H1 (cell line): Measurements from ENCODE around the gene CITED4. TPM values are rescaled to one million over a fixed set of nuclear protein-coding genes. Genes with fewer than 3 reads are reported as not detected.

Experiments used
- CTCF ChIA-PET: fragments of 300-600 bp; sonication (Branson Sonifier 250); formaldehyde crosslinking; loops from one replicate; lab custom pipeline; 2021; ENCODE audit not compliant: partially characterized antibody; lab: Charles Lee
- POLR2A ChIA-PET: fragments of 300-600 bp; sonication (Branson Sonifier 250); formaldehyde crosslinking; loops from one replicate; lab custom pipeline; 2021; ENCODE audit warnings: inconsistent platforms; ENCODE audit not compliant: partially characterized antibody; lab: Charles Lee
- DNase-seq, 2 experiments: peaks; one replicate each; pipeline versions ENCODE4 v3.0.0 to v3.0.0-alpha.2; 2010 to 2022; ENCODE audit warnings: low spot score in 2 of 2, low read depth in 1 of 2, mixed read lengths in 1 of 2
- FAIRE-seq: peaks from 2 replicates; lab custom pipeline; 2011; peaks lifted over from hg19 to GRCh38; lab: Jason Lieb, UNC
- H2AFZ ChIP-seq: 2 replicates; pipeline ENCODE4 v1.8.1; 2012; ENCODE audit warnings: low read length, inconsistent platforms
- H2AK5ac ChIP-seq: 2 replicates; pipeline ENCODE4 v1.6.1; 2013; ENCODE audit warnings: low read depth, low read length
- H2BK120ac ChIP-seq: replicated peaks from 2 replicates; pipeline ENCODE3; 2013; ENCODE audit warnings: low read depth, low read length, inconsistent platforms
- H2BK12ac ChIP-seq: 2 replicates; pipeline ENCODE4 v1.6.1; 2013; ENCODE audit warnings: low read depth, low read length
- H2BK15ac ChIP-seq: 2 replicates; pipeline ENCODE4 v1.6.1; 2013; ENCODE audit warnings: low read length
- H2BK20ac ChIP-seq: 2 replicates; pipeline ENCODE4 v1.6.1; 2013; ENCODE audit warnings: low read length
- H2BK5ac ChIP-seq: 2 replicates; pipeline ENCODE4 v1.6.1; 2013; ENCODE audit warnings: low read depth, low read length
- H3K14ac ChIP-seq: 2 replicates; pipeline ENCODE4 v1.6.1; 2013; ENCODE audit warnings: inconsistent platforms; ENCODE audit not compliant: insufficient read length
- H3K18ac ChIP-seq: 2 replicates; pipeline ENCODE4 v1.6.1; 2013; ENCODE audit warnings: low read length; ENCODE audit errors: extremely low read depth
- H3K23ac ChIP-seq: 2 replicates; pipeline ENCODE4 v1.6.1; 2013; ENCODE audit warnings: inconsistent platforms; ENCODE audit not compliant: insufficient read length
- H3K23me2 ChIP-seq: 2 replicates; pipeline ENCODE4 v1.6.1; 2013; ENCODE audit warnings: low read depth, low read length
- H3K27ac ChIP-seq: 2 replicates; pipeline ENCODE4 v1.6.1; 2011; ENCODE audit warnings: low read depth, low read length, inconsistent platforms
- H3K27me3 ChIP-seq, 4 experiments: replicated peaks in 1 of 4; 1 replicate in 1 of 4; 2 replicates in 3 of 4; pipeline versions ENCODE4 v1.6.1 to v1.8.1; 2011 to 2013; ENCODE audit warnings: low read length in 3 of 4, mild to moderate bottlenecking in 3 of 4, inconsistent platforms in 2 of 4, mixed read lengths in 2 of 4, moderate library complexity in 1 of 4; ENCODE audit not compliant: control insufficient read depth in 3 of 4, insufficient read depth in 3 of 4; ENCODE audit errors: extremely low read depth in 1 of 4
- H3K36me3 ChIP-seq, 4 experiments: 2 replicates each; pipeline versions ENCODE4 v1.6.1 to v1.8.1; 2011 to 2013; ENCODE audit warnings: mild to moderate bottlenecking in 4 of 4, low read length in 3 of 4, moderate library complexity in 2 of 4, control low read depth in 1 of 4, inconsistent platforms in 1 of 4; ENCODE audit not compliant: insufficient read depth in 4 of 4, control insufficient read depth in 2 of 4
- H3K4ac ChIP-seq: replicated peaks from 2 replicates; pipeline ENCODE3; 2013; ENCODE audit warnings: low read length, low read depth, mixed read lengths, inconsistent platforms; ENCODE audit not compliant: insufficient read length
- H3K4me1 ChIP-seq, 4 experiments: replicated peaks in 1 of 4; 1 replicate in 1 of 4; 2 replicates in 3 of 4; pipeline versions ENCODE4 v1.6.1 to v1.8.1; 2011 to 2013; ENCODE audit warnings: low read length in 3 of 4, inconsistent platforms in 2 of 4, mixed read lengths in 1 of 4; ENCODE audit not compliant: insufficient read depth in 4 of 4, control insufficient read depth in 3 of 4
- H3K4me2 ChIP-seq, 2 experiments: 2 replicates each; pipeline versions ENCODE4 v1.6.1 to v1.8.1; 2011 to 2013; ENCODE audit warnings: low read depth in 2 of 2, low read length in 2 of 2, control low read depth in 1 of 2, inconsistent platforms in 1 of 2, mild to moderate bottlenecking in 1 of 2; ENCODE audit not compliant: insufficient read depth in 1 of 2
- H3K4me3 ChIP-seq, 4 experiments: fragments of 200-600, 300-600 bp in 1 of 4; sonication (generic), shearing (Covaris generic), sonication (Bioruptor Twin) in 1 of 4; 2 replicates each; pipeline versions ENCODE4 v1.5.1 to v1.8.1; 2011 to 2016; ENCODE audit warnings: low read length in 4 of 4, low read depth in 3 of 4, control low read depth in 2 of 4, inconsistent platforms in 2 of 4, mild to moderate bottlenecking in 2 of 4, mixed read lengths in 1 of 4, moderate library complexity in 1 of 4; ENCODE audit not compliant: insufficient read depth in 2 of 4; ENCODE audit errors: extremely low read depth in 1 of 4
- H3K56ac ChIP-seq: replicated peaks from 2 replicates; pipeline ENCODE3; 2013; ENCODE audit warnings: low read depth, mild to moderate bottlenecking, mixed read lengths, low read length, inconsistent platforms; ENCODE audit not compliant: insufficient read length
- H3K79me1 ChIP-seq: 2 replicates; pipeline ENCODE4 v1.6.1; 2013; ENCODE audit warnings: low read depth, low read length, control low read depth
- H3K79me2 ChIP-seq, 2 experiments: 2 replicates each; pipeline versions ENCODE4 v1.6.1 to v1.8.1; 2012 to 2013; ENCODE audit warnings: low read length in 2 of 2, mild to moderate bottlenecking in 2 of 2, inconsistent platforms in 1 of 2; ENCODE audit not compliant: insufficient read depth in 2 of 2, control insufficient read depth in 1 of 2
- H3K9ac ChIP-seq, 4 experiments: replicated peaks in 1 of 4; 1 replicate in 1 of 4; 2 replicates in 3 of 4; pipeline versions ENCODE4 v1.6.1 to v1.8.1; 2011 to 2013; ENCODE audit warnings: low read depth in 3 of 4, low read length in 3 of 4, control low read depth in 2 of 4, mild to moderate bottlenecking in 2 of 4, moderate library complexity in 2 of 4, inconsistent platforms in 1 of 4; ENCODE audit errors: extremely low read depth in 1 of 4
- H3K9me3 ChIP-seq, 2 experiments: 2 replicates each; pipeline versions ENCODE4 v1.6.1 to v1.8.1; 2012 to 2013; ENCODE audit warnings: mild to moderate bottlenecking in 2 of 2, moderate library complexity in 2 of 2, control low read depth in 1 of 2, inconsistent platforms in 1 of 2, low read depth in 1 of 2, low read length in 1 of 2, mixed read lengths in 1 of 2; ENCODE audit not compliant: insufficient read depth in 2 of 2
- H4K20me1 ChIP-seq, 2 experiments: replicated peaks in 1 of 2; 2 replicates each; pipeline versions ENCODE3 to v1.8.1; 2011 to 2013; ENCODE audit warnings: inconsistent platforms in 2 of 2, low read length in 2 of 2, mild to moderate bottlenecking in 1 of 2; ENCODE audit not compliant: insufficient read depth in 2 of 2, control insufficient read depth in 1 of 2
- H4K5ac ChIP-seq: 2 replicates; pipeline ENCODE4 v1.6.1; 2013; ENCODE audit warnings: low read length, low read depth, mixed read lengths, inconsistent platforms; ENCODE audit not compliant: insufficient read length
- H4K8ac ChIP-seq: 2 replicates; pipeline ENCODE4 v1.8.0; 2013; ENCODE audit warnings: mild to moderate bottlenecking, moderate library complexity, low read length, inconsistent platforms; ENCODE audit not compliant: insufficient read depth; ENCODE audit errors: extremely low read depth
- H4K91ac ChIP-seq: replicated peaks from 2 replicates; pipeline ENCODE3; 2013; ENCODE audit warnings: low read length, mixed read lengths, inconsistent platforms; ENCODE audit not compliant: insufficient read length
- WGBS, 2 experiments: shearing (Covaris generic) in 1 of 2; methylation state at CpG; one replicate each; pipeline versions ENCODE4 v1.1.6 to v1.1.7; 2013 to 2015; ENCODE audit warnings: low lambda C conversion rate in 2 of 2, mixed read lengths in 2 of 2, inconsistent platforms in 1 of 2, low coverage in 1 of 2, missing lambda C conversion rate in 1 of 2; ENCODE audit not compliant: insufficient replicate concordance in 2 of 2, insufficient coverage in 1 of 2, insufficient read length in 1 of 2; ENCODE audit errors: extremely low coverage in 1 of 2, missing lambda C conversion rate in 1 of 2; 5-methylcytosine and 5-hydroxymethylcytosine counted together
- polyA plus RNA-seq, 7 experiments: library from polyadenylated mRNA; depleted of rRNA in 3 of 7; stranded (reverse) in 5 of 7; unstranded in 2 of 7; fragments of >200 nt in 5 of 7; fragments of 200-250 nt in 2 of 7; gene quantifications; 1 replicate in 5 of 7; 2 replicates in 1 of 7; 4 replicates in 1 of 7; pipeline versions ENCODE4 v1.2.1 to v1.2.3, GENCODE V29; 2011 to 2013; ENCODE audit warnings: missing spikeins in 2 of 7, mixed read lengths in 2 of 7
- total RNA-seq: library from RNA; stranded (reverse); fragmentation: NEBNext Ultra II Directional; extraction: Animal tissue kit (Norgen Biotek cat#: 25700); gene quantifications from 2 replicates; pipeline ENCODE4 v1.2.1, GENCODE V29; 2021

Gene CITED4
- total and polyA plus RNA-seq, 2 of the 8 experiments (the other 6 are each of a cell fraction or from before 2014, with no cell fraction given) = 5.4 to 16.3 TPM

- no peaks in the 10 kb centered on the region for H3K79me2 ChIP-seq
- no peak overlapping the region; the same call in 1 of the 2 replicates for H3K18ac ChIP-seq
- POLR2A ChIA-PET = interaction anchor here (1.3 kb wide), 2 partner anchors 9 to 43 kb away, joined by 4 to 5 read pairs; partner anchors contain the start of gene CITED4
- peaks cover 0 to 5% (median 2%) of the 10 kb centered on the region in 4 experiments; a peak in 3 of 7 replicates for H3K27me3 ChIP-seq
- H4K20me1 ChIP-seq = no peaks in the 10 kb centered on the region
- H2BK15ac ChIP-seq = no peak overlapping the region; the same call in 1 of the 2 replicates
- H3K79me1 ChIP-seq = no peaks in the 10 kb centered on the region
- H3K56ac ChIP-seq = no peak overlapping the region
- H3K4me1 ChIP-seq = peaks cover 0 to 8% (median 5%) of the 10 kb centered on the region in 4 experiments; a peak in 5 of 7 replicates
- 0 out of 2 replicates have a peak overlapping the region, but pooled peaks have one; percentile 35 for H2BK5ac ChIP-seq
- 53% methylated on average over 11 of the region's 26 CpGs; no CpG with 5 or more reads in 1 of the 2 experiments for WGBS, 2 experiments
- H2AFZ ChIP-seq = no peak overlapping the region
- no peak overlapping the region for H2BK120ac ChIP-seq
- no peak overlapping the region; the same call in 1 of the 2 replicates for H4K8ac ChIP-seq
- no peak overlapping the region for H3K27ac ChIP-seq
- no peak overlapping the region for H2BK20ac ChIP-seq
- H3K23me2 ChIP-seq = peaks cover 7% of the 10 kb centered on the region; the same call in 1 of the 2 replicates
- peak overlapping the region; percentile 19 to 76 (median 63); a peak in 6 of 8 replicates for H3K4me3 ChIP-seq
- H4K91ac ChIP-seq = peak overlapping the region; percentile 94
- H2BK12ac ChIP-seq = peak overlapping the region; percentile 80; the same call in 1 of the 2 replicates
- peak overlapping the region; percentile 82; the same call in 1 of the 2 replicates for H2AK5ac ChIP-seq
- no peak overlapping the region for H4K5ac ChIP-seq
- peak overlapping the region in 1 of 4 experiments; percentile 12; a peak in 1 of 7 replicates for H3K9ac ChIP-seq
- CTCF ChIA-PET = interaction anchor here (0.6 to 5.7 kb wide), 8 partner anchors 8 to 150 kb away, joined by 3 to 36 read pairs (median 3); no protein-coding TSS in a partner anchor
- H3K14ac ChIP-seq = no peak overlapping the region
- H3K23ac ChIP-seq = no peak overlapping the region
- no peaks in the 10 kb centered on the region for H3K36me3 ChIP-seq
- no peak overlapping the region for H3K4ac ChIP-seq
- H3K9me3 ChIP-seq = no peaks in the 10 kb centered on the region
- DNase-seq (no peak), FAIRE-seq (no peak)
- peak overlapping the region; percentile 80 to 92 for H3K4me2 ChIP-seq
These were observed 43.1 kb downstream of the CITED4 start for GRCh38 chr1:40819101-40819500.
